Measurements from ENCODE around the gene NR3C1. TPM values are rescaled to one million over a fixed set of nuclear protein-coding genes. Genes with fewer than 3 reads are reported as not detected.

Gene NR3C1
- polyA plus RNA-seq (ENCODE audit: insufficient read length in 3 of 3): 10 to 100 TPM; 38.5 to 39.6 (median 38.6) TPM

GRCh38 chr5:143403593-143404415 is at the start of gene NR3C1:
Gene NR3C1 (minus strand): TSS chr5:143403686. CDS start chr5:143400839, 2,847 bp downstream.
- no peak for DNase-seq (ENCODE audit: low read depth in 3 of 3, low spot score in 2 of 3)

- DNase-seq (ENCODE audit: low read depth in 3 of 3, low spot score in 2 of 3): no peak
These were observed 46.3 kb upstream of the NR3C1 start for GRCh38 chr5:143449772-143450171.

GRCh38 chr5:143448518-143448917 is 45.0 kb upstream of the NR3C1 start:
- no peak for DNase-seq (ENCODE audit: low read depth in 3 of 3, low spot score in 2 of 3)

GRCh38 chr5:143447983-143448382 is 44.5 kb upstream of the NR3C1 start:
- DNase-seq (ENCODE audit: low read depth in 3 of 3, low spot score in 2 of 3): no peak

GRCh38 chr5:143446535-143447226 is 43.2 kb upstream of the NR3C1 start:
- DNase-seq (ENCODE audit: low read depth in 3 of 3, low spot score in 2 of 3): no peak

- no peak for DNase-seq (ENCODE audit: low read depth in 3 of 3, low spot score in 2 of 3)
These were observed 42.3 kb upstream of the NR3C1 start for GRCh38 chr5:143445776-143446175.

GRCh38 chr5:143443330-143443729 is 39.8 kb upstream of the NR3C1 start:
- no peak for DNase-seq (ENCODE audit: low read depth in 3 of 3, low spot score in 2 of 3)

GRCh38 chr5:143442385-143442784 is 38.9 kb upstream of the NR3C1 start:
- no peak for DNase-seq (ENCODE audit: low read depth in 3 of 3, low spot score in 2 of 3)

- peak in 2 of 3 donors; percentile 15 to 23 for DNase-seq (ENCODE audit: low read depth in 3 of 3, low spot score in 2 of 3)
These were observed 37.1 kb upstream of the NR3C1 start for GRCh38 chr5:143440448-143441115.

GRCh38 chr5:143437666-143438273 is 34.3 kb upstream of the NR3C1 start:
- no peak for DNase-seq (ENCODE audit: low read depth in 3 of 3, low spot score in 2 of 3)

GRCh38 chr5:143436871-143437270 is 33.4 kb upstream of the NR3C1 start:
- DNase-seq (ENCODE audit: low read depth in 3 of 3, low spot score in 2 of 3): no peak

- no peak for DNase-seq (ENCODE audit: low read depth in 3 of 3, low spot score in 2 of 3)
These were observed 31.7 kb upstream of the NR3C1 start for GRCh38 chr5:143435210-143435657.

GRCh38 chr5:143434261-143435209 is 31.0 kb upstream of the NR3C1 start:
- no peak for DNase-seq (ENCODE audit: low read depth in 3 of 3, low spot score in 2 of 3)

GRCh38 chr5:143433670-143434069 is 30.2 kb upstream of the NR3C1 start:
- DNase-seq (ENCODE audit: low read depth in 3 of 3, low spot score in 2 of 3): no peak

GRCh38 chr5:143432658-143433239 is 29.3 kb upstream of the NR3C1 start:
- no peak for DNase-seq (ENCODE audit: low read depth in 3 of 3, low spot score in 2 of 3)

GRCh38 chr5:143431789-143432188 is 28.3 kb upstream of the NR3C1 start:
- no peak for DNase-seq (ENCODE audit: low read depth in 3 of 3, low spot score in 2 of 3)

- no peak for DNase-seq (ENCODE audit: low read depth in 3 of 3, low spot score in 2 of 3)
These were observed 25.4 kb upstream of the NR3C1 start for GRCh38 chr5:143428738-143429420.

- DNase-seq (ENCODE audit: low read depth in 3 of 3, low spot score in 2 of 3): no peak
These were observed 24.7 kb upstream of the NR3C1 start for GRCh38 chr5:143428155-143428554.
